SK-N-MC (cell line): ENCODE data around the gene NAGA.

Experiments used
- EZH2 ChIP-seq: fragments of 200-600 bp; sonication (generic); IDR thresholded peaks from one replicate; pipeline ENCODE4 v1.6.1; 2017; ENCODE audit warnings: antibody characterized with exemption
- FOXP2 ChIP-seq: optimal IDR thresholded peaks from 2 replicates; pipeline ENCODE3; 2011; ENCODE audit warnings: mild to moderate bottlenecking, moderate library complexity; ENCODE audit not compliant: insufficient read depth; ENCODE audit errors: extremely low read length, control extremely low read depth
- POLR2AphosphoS5 ChIP-seq: IDR thresholded peaks from 2 replicates; pipeline ENCODE4 v1.6.1; 2012; ENCODE audit warnings: mild to moderate bottlenecking, low read depth, low read length, borderline replicate concordance

DNA sequence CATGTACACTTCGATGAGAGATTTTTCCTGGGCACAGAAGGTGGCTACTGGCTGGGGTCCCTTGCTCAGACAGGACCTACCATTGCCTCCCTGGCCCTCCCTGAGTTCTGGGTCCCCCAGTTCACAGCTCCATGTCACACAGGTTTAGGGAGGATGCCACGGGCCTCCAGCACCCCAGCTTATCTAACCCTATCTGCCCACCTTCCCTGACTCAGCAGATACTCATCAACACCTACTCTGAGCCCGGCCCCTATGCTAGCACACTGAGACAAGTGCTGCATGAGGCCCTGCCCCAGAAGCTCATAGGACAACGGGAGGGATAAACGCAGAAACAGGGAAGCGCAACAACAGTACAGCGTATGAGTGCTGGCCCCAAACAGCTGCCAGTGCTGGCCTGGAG is 9.6 kb downstream of the NAGA start:
- TF ChIP-seq POLR2AphosphoS5 (no peak), EZH2 (no peak), FOXP2 (no peak)
